Measurements from ENCODE around the gene DAW1.

DNA sequence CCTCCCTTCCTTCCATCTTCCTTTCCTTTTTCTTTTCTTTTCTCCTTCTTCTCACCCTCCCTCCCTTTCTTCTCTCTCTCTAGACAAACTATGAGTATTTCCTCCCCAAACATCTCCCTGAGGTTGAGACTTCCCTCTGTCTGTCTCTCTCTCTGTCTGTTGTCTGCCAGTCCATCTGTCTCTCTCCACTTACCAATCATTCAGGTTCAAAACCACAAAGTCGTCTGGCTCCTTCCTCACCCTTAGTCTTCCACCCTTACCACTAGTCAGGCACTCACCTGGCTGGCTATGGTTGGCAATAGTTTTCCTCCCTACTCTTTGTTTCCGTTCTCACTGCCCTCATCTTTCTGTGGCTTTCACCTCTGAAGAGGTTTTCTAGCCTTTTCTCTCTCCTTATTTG is 44.9 kb upstream of the DAW1 start:
- TF ChIP-seq, protein P1, sequence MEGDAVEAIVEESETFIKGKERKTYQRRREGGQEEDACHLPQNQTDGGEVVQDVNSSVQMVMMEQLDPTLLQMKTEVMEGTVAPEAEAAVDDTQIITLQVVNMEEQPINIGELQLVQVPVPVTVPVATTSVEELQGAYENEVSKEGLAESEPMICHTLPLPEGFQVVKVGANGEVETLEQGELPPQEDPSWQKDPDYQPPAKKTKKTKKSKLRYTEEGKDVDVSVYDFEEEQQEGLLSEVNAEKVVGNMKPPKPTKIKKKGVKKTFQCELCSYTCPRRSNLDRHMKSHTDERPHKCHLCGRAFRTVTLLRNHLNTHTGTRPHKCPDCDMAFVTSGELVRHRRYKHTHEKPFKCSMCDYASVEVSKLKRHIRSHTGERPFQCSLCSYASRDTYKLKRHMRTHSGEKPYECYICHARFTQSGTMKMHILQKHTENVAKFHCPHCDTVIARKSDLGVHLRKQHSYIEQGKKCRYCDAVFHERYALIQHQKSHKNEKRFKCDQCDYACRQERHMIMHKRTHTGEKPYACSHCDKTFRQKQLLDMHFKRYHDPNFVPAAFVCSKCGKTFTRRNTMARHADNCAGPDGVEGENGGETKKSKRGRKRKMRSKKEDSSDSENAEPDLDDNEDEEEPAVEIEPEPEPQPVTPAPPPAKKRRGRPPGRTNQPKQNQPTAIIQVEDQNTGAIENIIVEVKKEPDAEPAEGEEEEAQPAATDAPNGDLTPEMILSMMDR (IDR thresholded peaks at IDR 0.05), result no peak
- TF ChIP-seq, protein P2, sequence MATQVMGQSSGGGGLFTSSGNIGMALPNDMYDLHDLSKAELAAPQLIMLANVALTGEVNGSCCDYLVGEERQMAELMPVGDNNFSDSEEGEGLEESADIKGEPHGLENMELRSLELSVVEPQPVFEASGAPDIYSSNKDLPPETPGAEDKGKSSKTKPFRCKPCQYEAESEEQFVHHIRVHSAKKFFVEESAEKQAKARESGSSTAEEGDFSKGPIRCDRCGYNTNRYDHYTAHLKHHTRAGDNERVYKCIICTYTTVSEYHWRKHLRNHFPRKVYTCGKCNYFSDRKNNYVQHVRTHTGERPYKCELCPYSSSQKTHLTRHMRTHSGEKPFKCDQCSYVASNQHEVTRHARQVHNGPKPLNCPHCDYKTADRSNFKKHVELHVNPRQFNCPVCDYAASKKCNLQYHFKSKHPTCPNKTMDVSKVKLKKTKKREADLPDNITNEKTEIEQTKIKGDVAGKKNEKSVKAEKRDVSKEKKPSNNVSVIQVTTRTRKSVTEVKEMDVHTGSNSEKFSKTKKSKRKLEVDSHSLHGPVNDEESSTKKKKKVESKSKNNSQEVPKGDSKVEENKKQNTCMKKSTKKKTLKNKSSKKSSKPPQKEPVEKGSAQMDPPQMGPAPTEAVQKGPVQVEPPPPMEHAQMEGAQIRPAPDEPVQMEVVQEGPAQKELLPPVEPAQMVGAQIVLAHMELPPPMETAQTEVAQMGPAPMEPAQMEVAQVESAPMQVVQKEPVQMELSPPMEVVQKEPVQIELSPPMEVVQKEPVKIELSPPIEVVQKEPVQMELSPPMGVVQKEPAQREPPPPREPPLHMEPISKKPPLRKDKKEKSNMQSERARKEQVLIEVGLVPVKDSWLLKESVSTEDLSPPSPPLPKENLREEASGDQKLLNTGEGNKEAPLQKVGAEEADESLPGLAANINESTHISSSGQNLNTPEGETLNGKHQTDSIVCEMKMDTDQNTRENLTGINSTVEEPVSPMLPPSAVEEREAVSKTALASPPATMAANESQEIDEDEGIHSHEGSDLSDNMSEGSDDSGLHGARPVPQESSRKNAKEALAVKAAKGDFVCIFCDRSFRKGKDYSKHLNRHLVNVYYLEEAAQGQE (IDR thresholded peaks at IDR 0.05; ENCODE audit: insufficient read depth in 1 of 2, low read depth in 2 of 2, low read length in 1 of 2), result no peak
- no peak for TF ChIP-seq TCF7L2 (IDR thresholded peaks at IDR 0.05; ENCODE audit: low read depth, low read length)

All from Panc1 (cell line).